GM23338 (cell line): ENCODE data around the gene CNTNAP5. TPM values are rescaled to one million over a fixed set of nuclear protein-coding genes. Genes with fewer than 3 reads are reported as not detected.

Experiments used
- ATAC-seq: fragments of 200-7000 bp; cut with Tn5 transposase; 3 replicates; pipeline ENCODE4 v1.9.1; 2020
- DNase-seq: peaks from one replicate; pipeline ENCODE4 v3.0.0-alpha.2; 2015; ENCODE audit warnings: low spot score
- H2AFZ ChIP-seq: fragments of 200-600 bp; sonication (generic); 2 replicates; pipeline ENCODE4 v1.8.0; 2016; ENCODE audit warnings: antibody characterized with exemption, mild to moderate bottlenecking, moderate library complexity
- H3F3A ChIP-seq: fragments of 200-600 bp; sonication (generic); replicated peaks from 2 replicates; pipeline ENCODE4 v1.8.0; 2017; ENCODE audit warnings: antibody characterized with exemption, mixed run types, low read depth
- H3K27ac ChIP-seq: fragments of 200-600 bp; sonication (generic); 2 replicates; pipeline ENCODE4 v1.6.1; 2016; ENCODE audit warnings: low read depth
- H3K27me3 ChIP-seq: fragments of 200-600 bp; sonication (generic); 2 replicates; pipeline ENCODE4 v1.8.0; 2016; ENCODE audit warnings: mild to moderate bottlenecking, mixed run types, moderate library complexity; ENCODE audit not compliant: insufficient read depth
- H3K36me3 ChIP-seq: fragments of 200-600 bp; sonication (generic); 2 replicates; pipeline ENCODE4 v1.8.0; 2016; ENCODE audit warnings: mild to moderate bottlenecking; ENCODE audit not compliant: insufficient read depth
- H3K4me1 ChIP-seq: fragments of 200-600 bp; sonication (generic); 2 replicates; pipeline ENCODE4 v1.8.0; 2016; ENCODE audit warnings: mild to moderate bottlenecking, moderate library complexity; ENCODE audit not compliant: insufficient read depth
- H3K4me2 ChIP-seq: fragments of 200-600 bp; sonication (generic); 2 replicates; pipeline ENCODE4 v1.7.1; 2017; ENCODE audit warnings: mixed run types
- H3K4me3 ChIP-seq: fragments of 200-600 bp; sonication (generic); 2 replicates; pipeline ENCODE4 v1.6.1; 2016; ENCODE audit warnings: mixed run types
- H3K79me2 ChIP-seq: fragments of 200-600 bp; sonication (generic); replicated peaks from 2 replicates; pipeline ENCODE4 v1.8.0; 2017; ENCODE audit warnings: mild to moderate bottlenecking; ENCODE audit not compliant: insufficient read depth
- H3K9me2 ChIP-seq: fragments of 200-600 bp; sonication (generic); 2 replicates; pipeline ENCODE4 v1.8.0; 2017; ENCODE audit not compliant: insufficient read depth
- H4K20me1 ChIP-seq: fragments of 200-600 bp; sonication (generic); replicated peaks from 2 replicates; pipeline ENCODE4 v1.8.0; 2017; ENCODE audit warnings: mild to moderate bottlenecking; ENCODE audit not compliant: insufficient read depth
- H3K27ac Mint-ChIP-seq: 2 replicates; pipeline ENCODE4 v1.8.0; 2020; ENCODE audit warnings: inconsistent platforms, mild to moderate bottlenecking, moderate library complexity, mixed read lengths
- H3K27me3 Mint-ChIP-seq: 3 replicates; pipeline ENCODE4 v1.8.0; 2022; ENCODE audit warnings: low read depth, mild to moderate bottlenecking, moderate library complexity, mixed read lengths, inconsistent platforms; ENCODE audit not compliant: insufficient read depth, poor library complexity
- H3K36me3 Mint-ChIP-seq: 3 replicates; pipeline ENCODE4 v1.8.0; 2021; ENCODE audit warnings: low read depth, mild to moderate bottlenecking, inconsistent platforms, moderate library complexity, mixed read lengths
- H3K4me1 Mint-ChIP-seq: 3 replicates; pipeline ENCODE4 v1.8.0; 2020; ENCODE audit warnings: mild to moderate bottlenecking, inconsistent platforms, mixed read lengths
- H3K4me3 Mint-ChIP-seq: 3 replicates; pipeline ENCODE4 v1.8.0; 2021; ENCODE audit warnings: moderate library complexity, mild to moderate bottlenecking, inconsistent platforms, mixed read lengths
- H3K9me3 Mint-ChIP-seq: 3 replicates; pipeline ENCODE4 v1.8.0; 2020; ENCODE audit warnings: moderate library complexity, mild to moderate bottlenecking, inconsistent platforms, mixed read lengths
- CREB1 ChIP-seq: fragments of 250-450 bp; sonication (Bioruptor Pico); IDR thresholded peaks from 2 replicates; pipeline ENCODE4 v1.5.0; 2020; ENCODE audit warnings: low read depth, mild to moderate bottlenecking, moderate library complexity
- CTCF ChIP-seq, 2 experiments: fragments of 200-600 bp in 1 of 2; sonication (generic) in 1 of 2; conservative IDR thresholded peaks; 2 replicates each; pipeline versions ENCODE4 v1.5.1 to v1.6.1; 2016 to 2017; ENCODE audit warnings: antibody characterized with exemption in 2 of 2, low read depth in 2 of 2, mild to moderate bottlenecking in 2 of 2, moderate library complexity in 1 of 2
- ETS1 ChIP-seq: IDR thresholded peaks from 2 replicates; pipeline ENCODE4 v1.6.1; 2016; ENCODE audit warnings: antibody characterized with exemption
- EZH2 ChIP-seq: fragments of 200-600 bp; sonication (generic); IDR thresholded peaks from one replicate; pipeline ENCODE4 v1.8.0; 2017; ENCODE audit warnings: antibody characterized with exemption, mild to moderate bottlenecking, low read depth; ENCODE audit not compliant: unreplicated experiment
- JUNB ChIP-seq: IDR thresholded peaks from one replicate; pipeline ENCODE4 v1.6.1; 2016; ENCODE audit warnings: antibody characterized with exemption; ENCODE audit not compliant: unreplicated experiment
- NANOG ChIP-seq: IDR thresholded peaks from 2 replicates; pipeline ENCODE4 v1.6.1; 2016; ENCODE audit warnings: antibody characterized with exemption, borderline replicate concordance
- POLR2AphosphoS5 ChIP-seq: IDR thresholded peaks from 2 replicates; pipeline ENCODE4 v1.6.1; 2016; ENCODE audit warnings: antibody characterized with exemption, low read depth
- STAT1 ChIP-seq: IDR thresholded peaks from one replicate; pipeline ENCODE4 v1.6.1; 2016; ENCODE audit warnings: antibody characterized with exemption; ENCODE audit not compliant: unreplicated experiment
- ZNF331 ChIP-seq: fragments of 250-450 bp; sonication (Bioruptor Pico); IDR thresholded peaks from 2 replicates; pipeline ENCODE4 v1.5.0; 2020; ENCODE audit warnings: low read depth, mild to moderate bottlenecking, moderate library complexity
- ZNF462 ChIP-seq: fragments of 250-450 bp; sonication (Bioruptor Pico); IDR thresholded peaks from 2 replicates; pipeline ENCODE4 v1.5.0; 2020; ENCODE audit warnings: mild to moderate bottlenecking, moderate library complexity
- polyA plus RNA-seq: library from polyadenylated mRNA; unstranded; fragments of >200 nt; fragmentation: Nextera tagmentation; extraction: Ambion mirVana; gene quantifications from 2 replicates; pipeline ENCODE4 v1.2.1, GENCODE V29; 2016
- total RNA-seq: library from RNA; depleted of rRNA; stranded (reverse); fragments of >200 nt; shearing (Covaris generic); gene quantifications from 2 replicates; pipeline ENCODE4 v1.2.3, GENCODE V29; 2014

The CNTNAP5 gene
- total and polyA plus RNA-seq, 2 experiments from 2014 or later, result 0.49 to 0.50 TPM

- TF ChIP-seq ZNF462 (CRISPR knock-in tag), result no peak
These were observed 95.2 kb downstream of the CNTNAP5 start (continued) for GRCh38 chr2:124120246-124120645.

GRCh38 chr2:124121106-124121505 is 96.0 kb downstream of the CNTNAP5 start:
- Histone ChIP-seq H2AFZ (no peak overlapping the region), H3F3A (no peaks in the 10 kb centered on the region), H3K4me2 (no peak overlapping the region), H3K36me3 (no peaks in the 10 kb centered on the region), H3K79me2 (no peaks in the 10 kb centered on the region), H4K20me1 (no peaks in the 10 kb centered on the region), H3K27ac (no peak overlapping the region), H3K9me2 (peaks cover 13% of the 10 kb centered on the region), H3K4me3 (no peak overlapping the region), H3K4me1 (no peaks in the 10 kb centered on the region), H3K27me3 (no peaks in the 10 kb centered on the region)
- no peaks in the 10 kb centered on the region for H3K4me1 Mint-ChIP-seq
- H3K9me3 Mint-ChIP-seq, result peaks cover 44% of the 10 kb centered on the region
- ATAC-seq (no peak), DNase-seq (no peak)
- H3K36me3 Mint-ChIP-seq, result peaks cover 32% of the 10 kb centered on the region
- H3K27ac Mint-ChIP-seq, result no peak overlapping the region
- H3K27me3 Mint-ChIP-seq, result no peaks in the 10 kb centered on the region
- no peak overlapping the region for H3K4me3 Mint-ChIP-seq
- TF ChIP-seq NANOG (no peak), EZH2 (no peak), CTCF (conservative IDR thresholded peaks at IDR 0.05; ENCODE audit: low read depth in 2 of 2) (no peak), POLR2AphosphoS5 (no peak), STAT1 (no peak), CREB1 (no peak), ZNF331 (CRISPR knock-in tag) (no peak), ETS1 (no peak), JUNB (no peak)
